Measurements from ENCODE around the gene JARID2. TPM values are rescaled to one million over a fixed set of nuclear protein-coding genes. Genes with fewer than 3 reads are reported as not detected.

JARID2 gene
- total and polyA plus RNA-seq, 9 of the 15 experiments (the other 6 are each of a cell fraction or from before 2014, with no cell fraction given), result 5.0 to 29.0 (median 15.6) TPM

- Histone ChIP-seq H3K79me2 (ENCODE audit: control insufficient read depth, insufficient read depth, low read length) (peaks cover 98% of the 10 kb centered on the region), H3K9ac (ENCODE audit: insufficient read depth in 1 of 2, low read depth in 2 of 2, low read length in 2 of 2) (no peak overlapping the region), H3K9me3 (replicated peaks; ENCODE audit: control insufficient read depth, insufficient read depth, low read depth, low read length) (no peaks in the 10 kb centered on the region), H3K36me3 (ENCODE audit: control insufficient read depth, insufficient read depth, low read length) (0 out of 3 replicates have a peak, but pooled peaks cover 6% of the 10 kb centered on the region), H3K4me3 (no peak overlapping the region), H4K20me1 (replicated peaks; ENCODE audit: control insufficient read depth, insufficient read depth, low read length) (peaks cover 47% of the 10 kb centered on the region), H2AFZ (ENCODE audit: low read depth, low read length) (no peak overlapping the region), H3K4me1 (replicated peaks in 1 of 2; ENCODE audit: control insufficient read depth in 2 of 2, insufficient read depth in 2 of 2, low read length in 2 of 2) (peaks cover 26 to 85% of the 10 kb centered on the region in 2 experiments), H3K9me1 (ENCODE audit: control insufficient read depth, insufficient read depth, low read length) (no peaks in the 10 kb centered on the region), H3K27ac (ENCODE audit: extremely low read depth, low read depth, low read length) (no peak overlapping the region), H3K4me2 (ENCODE audit: insufficient read depth, low read length) (no peak overlapping the region), H3K27me3 (ENCODE audit: control insufficient read depth in 2 of 2, insufficient read depth in 2 of 2, low read length in 2 of 2) (no peaks in the 10 kb centered on the region)
- CTCF ChIA-PET (ENCODE audit: low intra/inter-chr PET ratio), result interaction anchor here (0.8 kb wide), 1 partner anchor 23 kb away, joined by 3 read pairs; no protein-coding TSS in a partner anchor
- in situ Hi-C loops (cut with MboI), result no loop called here
- no peak for TF ChIP-seq PHB (CRISPR knock-in tag; IDR thresholded peaks at IDR 0.05)
- no TSS peak for BruUV-seq (replicated peaks)
- POLR2A ChIA-PET, result no interaction called here
- peak; percentile 6; the same call in 1 of the 3 replicates for ATAC-seq
- peak in 1 of 4 experiments; percentile 32 for DNase-seq (ENCODE audit: extremely low read depth in 1 of 4, low spot score in 3 of 4)
- FAIRE-seq, result peak; percentile 19
- 57% methylated on average over 6 of the region's 6 CpGs for WGBS (ENCODE audit: insufficient coverage, low coverage, missing lambda C conversion rate)
- intact Hi-C loops (cut with micrococcal nuclease), result no loop called here
Observed at GRCh38 chr6:15364401-15365037, 118.7 kb downstream of the JARID2 start.

- CTCF ChIA-PET (ENCODE audit: low intra/inter-chr PET ratio), result no interaction called here
- H3K4me1 ChIP-seq (replicated peaks in 1 of 2; ENCODE audit: control insufficient read depth in 2 of 2, insufficient read depth in 2 of 2, low read length in 2 of 2), result peaks cover 24 to 86% of the 10 kb centered on the region in 2 experiments
- in situ Hi-C loops (cut with MboI) (no loop called here), intact Hi-C loops (cut with micrococcal nuclease) (no loop called here)
- 0 out of 3 replicates have a peak, but pooled peaks cover 6% of the 10 kb centered on the region for H3K36me3 ChIP-seq (ENCODE audit: control insufficient read depth, insufficient read depth, low read length)
- peaks cover 52% of the 10 kb centered on the region for H4K20me1 ChIP-seq (replicated peaks; ENCODE audit: control insufficient read depth, insufficient read depth, low read length)
- FAIRE-seq, result peak; percentile 57
- no TSS peak for BruUV-seq (replicated peaks)
- DNase-seq (ENCODE audit: extremely low read depth in 1 of 4, low spot score in 3 of 4), result peak; percentile 36 to 69 (median 40)
- H3K9me3 ChIP-seq (replicated peaks; ENCODE audit: control insufficient read depth, insufficient read depth, low read depth, low read length), result no peaks in the 10 kb centered on the region
- no peak overlapping the region for H2AFZ ChIP-seq (ENCODE audit: low read depth, low read length)
- POLR2A ChIA-PET, result interaction anchor here (0.7 kb wide), 1 partner anchor 841 kb away, joined by 3 read pairs; no protein-coding TSS in a partner anchor
- H3K4me2 ChIP-seq (ENCODE audit: insufficient read depth, low read length), result no peak overlapping the region; the same call in 1 of the 2 replicates
- H3K4me3 ChIP-seq, result no peak overlapping the region
- peak overlapping the region in 1 of 2 experiments; percentile 3; a peak in 1 of 4 replicates for H3K9ac ChIP-seq (ENCODE audit: insufficient read depth in 1 of 2, low read depth in 2 of 2, low read length in 2 of 2)
- peaks cover 99% of the 10 kb centered on the region for H3K79me2 ChIP-seq (ENCODE audit: control insufficient read depth, insufficient read depth, low read length)
- no peaks in the 10 kb centered on the region for H3K27me3 ChIP-seq (ENCODE audit: control insufficient read depth in 2 of 2, insufficient read depth in 2 of 2, low read length in 2 of 2)
- H3K27ac ChIP-seq (ENCODE audit: extremely low read depth, low read depth, low read length), result no peak overlapping the region
- ATAC-seq, result peak; percentile 12; the same call in 2 of the 3 replicates
- WGBS (ENCODE audit: insufficient coverage, low coverage, missing lambda C conversion rate), result 18% methylated on average over 13 of the region's 13 CpGs
- no peaks in the 10 kb centered on the region for H3K9me1 ChIP-seq (ENCODE audit: control insufficient read depth, insufficient read depth, low read length)
- TF ChIP-seq MGA (IDR thresholded peaks at IDR 0.05), result peak; percentile 44; the same call in 1 of the 2 replicates
- 0 out of 2 replicates have a peak, but pooled peaks have one; percentile 20 for TF ChIP-seq ZNF384 (IDR thresholded peaks at IDR 0.05; ENCODE audit: low read depth, low read length)
Observed at GRCh38 chr6:15365273-15365687, 119.4 kb downstream of the JARID2 start.

Measured in K562 (cell line).